Cardiac fibroblast (primary cell): ENCODE data around the gene DDX56.

Source experiments
- DNase-seq, 2 donors: peaks; one replicate each; pipeline versions ENCODE4 v3.0.0 to v3.0.0-alpha.2; 2010; ENCODE audit warnings: low read depth in 2 of 2
- H3K4me3 ChIP-seq, 2 donors: replicated peaks in 1 of 2; 1 replicate in 1 of 2; 2 replicates in 1 of 2; pipeline ENCODE4 v1.5.1; 2011; ENCODE audit warnings: low read depth in 2 of 2, low read length in 2 of 2, mild to moderate bottlenecking in 2 of 2, moderate library complexity in 1 of 2
- CTCF ChIP-seq: IDR thresholded peaks from one replicate; pipeline ENCODE4 v1.5.1; 2011; ENCODE audit warnings: low read depth, mild to moderate bottlenecking, low read length, inconsistent platforms

DDX56 gene

DNA sequence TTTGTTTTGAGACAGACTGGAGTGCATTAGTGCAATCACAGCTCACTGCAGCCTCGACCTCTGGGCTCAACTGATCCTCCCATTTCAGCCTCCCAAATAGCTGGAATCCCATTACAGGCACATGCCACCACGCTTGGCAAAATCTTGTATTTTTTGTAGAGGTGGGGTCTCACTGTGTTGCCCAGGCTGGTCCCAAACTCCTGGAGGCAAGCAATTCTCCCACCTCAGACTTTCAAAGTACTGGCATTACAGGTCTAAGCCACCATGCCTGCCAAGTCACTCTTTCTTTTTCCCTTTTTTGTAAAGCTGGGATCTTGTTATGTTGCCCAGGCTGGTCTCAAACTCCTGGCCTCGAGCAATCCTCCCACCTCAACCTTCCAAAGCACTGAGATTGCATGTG lies 24.3 kb downstream of the DDX56 start:
- H3K4me3 ChIP-seq = no peak overlapping the region
- no peak for TF ChIP-seq CTCF

DNA sequence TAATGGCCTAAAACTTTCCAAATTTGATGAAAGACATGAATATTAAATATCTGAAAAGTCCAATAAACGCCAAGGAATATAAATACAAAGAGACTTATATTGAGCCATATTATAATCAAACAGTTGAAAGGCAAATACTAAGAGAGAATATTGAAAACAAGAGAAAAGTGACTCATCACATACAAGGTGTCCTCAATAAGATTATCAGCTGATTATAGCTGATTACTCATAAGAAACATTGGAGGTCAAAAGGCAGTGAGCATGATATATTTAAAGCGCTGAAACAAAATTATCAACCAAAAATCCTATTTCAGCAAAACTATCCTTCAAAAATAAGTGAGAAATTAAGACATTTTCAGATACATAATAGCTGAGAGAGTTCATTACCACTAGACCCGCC lies 24.8 kb downstream of the DDX56 start:
- no peak for DNase-seq
- no peak for TF ChIP-seq CTCF
- no peak overlapping the region for H3K4me3 ChIP-seq

More for the DNA sequence above, 24.3 kb downstream of the DDX56 start:
- no peak for DNase-seq

GRCh38 chr7:44547536-44548231 lies 26.0 kb downstream of the DDX56 start:
- peak in 1 of 2 donors; percentile 37 for DNase-seq
- H3K4me3 ChIP-seq = no peak overlapping the region
- no peak for TF ChIP-seq CTCF

DNA sequence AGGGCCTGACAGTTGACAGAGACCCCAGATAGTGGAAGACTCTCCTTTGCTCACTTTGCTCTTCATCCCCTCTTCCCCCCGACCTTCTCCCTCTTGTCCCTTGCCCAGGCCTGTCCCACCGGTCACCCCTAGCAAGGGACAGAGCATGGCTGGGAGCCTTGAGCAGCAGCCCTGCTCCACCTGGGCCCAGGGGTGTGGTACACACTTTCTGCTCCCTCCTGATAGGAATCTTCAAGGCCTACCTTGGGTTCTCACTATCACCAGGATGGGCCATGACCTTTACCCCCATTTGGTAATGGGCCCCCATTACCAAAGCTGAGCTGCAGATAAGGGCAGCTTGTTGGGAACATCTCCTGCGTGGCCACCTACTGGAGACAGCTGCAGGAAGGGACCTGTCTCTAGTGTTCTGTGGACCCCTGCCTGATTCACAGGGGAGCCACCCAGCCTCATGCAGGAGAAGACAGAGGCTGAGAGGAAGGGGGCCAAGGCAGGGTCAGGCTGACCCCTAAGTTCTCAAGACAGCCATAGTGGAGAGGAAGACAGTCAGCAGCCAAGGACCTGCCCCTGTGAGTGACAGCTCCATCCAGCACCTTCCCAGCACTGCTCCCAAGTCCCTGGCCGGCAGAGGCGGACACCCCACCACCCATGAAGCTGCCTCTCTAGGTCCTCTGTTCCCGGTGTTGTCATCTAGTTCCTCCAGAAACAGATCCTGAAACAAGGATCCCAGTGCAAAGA lies 31.7 kb downstream of the DDX56 start:
- no peak for DNase-seq
- TF ChIP-seq CTCF = no peak

GRCh38 chr7:44541028-44541869 lies 32.5 kb downstream of the DDX56 start, which contains the start of gene NPC1L1:
NPC1L1 (minus strand) TSS chr7:44541330; CDS start chr7:44541259, 71 bp downstream.
- DNase-seq = no peak
- H3K4me3 ChIP-seq = no peak within 1 kb of the TSS
- TF ChIP-seq CTCF = no peak

More for the DNA sequence above, 31.7 kb downstream of the DDX56 start:
- H3K4me3 ChIP-seq = no peak overlapping the region

DNA sequence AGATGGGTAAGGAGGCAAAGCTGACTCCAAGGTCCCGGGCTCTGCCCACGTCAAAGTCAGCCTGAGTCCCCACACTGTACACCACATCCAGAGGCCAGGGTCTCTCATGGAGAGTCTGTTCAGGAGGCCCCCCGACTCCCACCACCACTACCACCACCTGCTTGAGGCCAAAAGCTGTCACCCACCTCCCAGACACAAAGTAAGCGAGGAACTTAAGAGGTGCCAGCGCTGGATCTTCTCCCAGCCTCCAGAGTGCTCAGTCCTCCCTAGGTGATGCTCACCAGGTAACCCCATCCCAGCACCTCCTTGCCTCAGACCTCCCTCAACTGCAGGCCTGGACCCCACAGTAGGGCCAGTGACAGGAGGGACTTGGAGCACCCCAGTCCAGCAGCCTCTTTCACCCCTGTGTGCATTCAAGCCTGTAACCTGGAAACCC lies 33.1 kb downstream of the DDX56 start:
- no peak overlapping the region for H3K4me3 ChIP-seq
- DNase-seq = no peak
- TF ChIP-seq CTCF = no peak
